GM21515 (cell line): ENCODE data around the gene SUFU.
A peak's percentile ranks its signal among the peaks of the same experiment; 100 is the strongest.
"Not testable (repeated sequence)": the region's sequence is repeated elsewhere in the genome, so short reads cannot be mapped to it uniquely, and the experiment has no call there.

Experiments
- ATAC-seq: cut with Tn5 transposase; IDR thresholded peaks from one replicate; pipeline ENCODE4 v1.9.1; 2021; ENCODE audit not compliant: unreplicated experiment

SUFU gene

DNA sequence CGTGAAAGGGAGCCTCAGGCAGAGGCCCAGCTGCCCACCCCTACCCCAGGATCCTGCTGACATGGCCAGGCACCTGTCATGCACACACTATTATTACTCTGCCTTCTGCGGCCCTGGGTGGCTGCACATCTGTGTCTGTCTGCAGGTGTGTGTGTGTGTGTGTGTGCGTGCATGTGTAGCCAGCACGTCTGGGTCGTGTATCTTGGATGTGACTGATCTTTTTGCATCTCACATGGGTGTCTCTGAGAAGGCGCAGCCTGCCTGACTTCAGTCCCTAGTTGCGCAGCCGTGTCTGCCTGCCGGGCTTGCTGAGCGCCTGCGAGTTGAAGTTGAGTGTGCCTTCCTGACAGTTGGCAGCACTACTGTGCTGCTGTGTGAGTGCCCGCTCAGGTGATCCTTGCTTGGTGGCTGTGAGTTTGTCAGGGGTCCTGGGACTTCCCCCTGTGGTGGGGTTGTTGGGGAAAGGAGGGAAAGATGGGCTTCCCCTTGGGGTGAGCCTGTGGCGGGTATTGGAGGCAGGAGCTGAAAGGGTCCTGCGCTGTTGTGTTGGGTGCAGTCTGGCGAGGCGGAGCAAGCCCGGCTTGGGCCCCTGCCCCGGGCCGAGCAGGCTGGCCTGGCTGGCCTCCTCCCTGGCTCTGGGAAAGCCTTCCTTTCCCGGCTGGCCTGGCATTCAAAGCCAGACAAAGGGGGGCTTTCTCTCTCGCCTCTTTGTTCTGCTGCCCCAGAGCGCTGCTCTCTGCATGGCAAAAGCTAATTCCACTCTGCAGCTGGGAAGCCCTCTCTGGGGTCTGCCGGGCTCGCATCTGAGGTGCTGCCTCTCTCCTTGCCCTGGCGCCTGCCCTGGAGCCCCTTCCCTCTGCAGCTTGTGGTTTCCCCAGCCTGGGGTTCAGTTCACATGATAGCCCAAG is 145.4 kb downstream of the SUFU start:
- no peak for ATAC-seq

DNA sequence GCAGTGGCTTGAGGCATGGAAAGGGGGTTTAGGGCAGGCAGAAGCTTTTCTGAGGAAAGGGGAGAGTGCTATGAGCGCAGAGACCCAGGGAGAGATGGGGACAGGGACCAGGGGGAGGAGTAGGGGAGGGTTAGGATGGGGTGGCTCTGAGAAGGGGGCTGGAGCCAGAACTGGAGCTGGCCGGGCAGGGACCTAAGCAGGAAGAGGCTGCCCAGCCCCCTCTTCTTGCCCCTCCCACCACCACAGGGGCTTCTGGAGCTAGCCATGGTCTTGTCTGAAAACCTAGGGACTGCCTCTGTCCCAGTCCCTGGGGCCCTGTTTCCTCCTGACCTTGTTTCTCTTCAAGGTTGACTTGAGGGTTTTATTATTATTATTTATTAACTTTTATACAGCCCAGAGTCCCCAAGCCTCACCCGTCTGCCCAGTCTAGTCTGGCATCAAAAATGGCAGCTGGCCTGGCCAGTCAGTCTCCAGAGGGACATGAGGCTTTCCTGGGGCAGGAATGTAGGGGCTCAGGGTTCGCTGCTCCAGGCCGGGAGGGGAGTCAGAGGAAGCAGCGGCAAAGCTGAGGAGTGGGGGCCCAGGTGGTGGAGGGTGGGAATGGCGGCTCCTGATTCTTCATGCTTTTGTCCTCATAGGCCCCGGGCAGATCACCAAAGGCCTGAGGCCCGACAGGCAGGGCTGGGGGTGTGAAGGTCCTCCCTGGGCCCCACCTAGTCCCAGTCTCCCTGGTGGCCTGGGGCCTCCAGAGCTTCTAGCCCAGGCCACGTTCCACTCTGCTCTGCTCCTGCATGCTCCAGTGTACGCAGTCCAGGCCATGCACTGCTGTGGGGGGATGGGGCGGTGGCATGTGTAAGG is 146.3 kb downstream of the SUFU start:
- no peak for ATAC-seq

DNA sequence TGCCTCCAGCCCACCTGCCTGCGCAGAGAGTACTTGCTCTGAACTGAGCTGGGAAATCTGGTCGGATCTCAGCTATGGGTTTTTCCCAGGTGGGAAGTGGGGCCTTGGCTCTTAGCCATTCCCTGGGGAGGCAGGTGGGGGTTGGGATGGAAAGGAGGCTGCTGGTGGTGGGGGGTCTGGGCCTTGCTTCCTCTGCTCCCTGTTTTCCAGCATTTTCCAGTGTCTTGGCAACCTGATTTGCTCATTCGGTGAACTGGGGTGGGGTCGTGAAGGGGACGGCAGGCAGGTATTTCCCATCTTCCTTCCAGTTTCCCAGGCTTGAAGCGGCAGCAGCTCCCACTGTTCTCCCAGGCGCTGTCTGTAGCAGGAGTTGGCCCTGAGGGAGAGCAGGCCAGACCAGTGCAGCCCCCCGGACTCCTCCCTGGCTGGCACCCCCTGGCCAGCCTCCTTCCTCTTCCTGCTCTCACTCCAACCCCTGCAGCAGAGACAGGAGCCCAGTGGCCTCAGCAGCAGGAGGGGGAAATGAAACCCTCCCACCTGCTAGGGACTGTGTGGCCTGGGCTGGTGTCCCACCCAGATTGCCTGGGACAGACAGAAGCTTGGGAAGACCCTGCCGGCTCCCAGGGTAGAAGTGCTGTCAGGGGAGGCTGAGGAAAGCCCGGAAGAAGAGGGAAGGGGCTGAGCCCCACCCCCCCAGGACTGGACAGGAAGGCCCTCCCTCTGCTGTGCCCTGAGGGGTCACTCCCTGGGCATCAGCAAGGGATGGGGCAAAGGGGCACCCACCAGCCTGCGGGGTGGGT is 147.1 kb downstream of the SUFU start:
- ATAC-seq: no peak

DNA sequence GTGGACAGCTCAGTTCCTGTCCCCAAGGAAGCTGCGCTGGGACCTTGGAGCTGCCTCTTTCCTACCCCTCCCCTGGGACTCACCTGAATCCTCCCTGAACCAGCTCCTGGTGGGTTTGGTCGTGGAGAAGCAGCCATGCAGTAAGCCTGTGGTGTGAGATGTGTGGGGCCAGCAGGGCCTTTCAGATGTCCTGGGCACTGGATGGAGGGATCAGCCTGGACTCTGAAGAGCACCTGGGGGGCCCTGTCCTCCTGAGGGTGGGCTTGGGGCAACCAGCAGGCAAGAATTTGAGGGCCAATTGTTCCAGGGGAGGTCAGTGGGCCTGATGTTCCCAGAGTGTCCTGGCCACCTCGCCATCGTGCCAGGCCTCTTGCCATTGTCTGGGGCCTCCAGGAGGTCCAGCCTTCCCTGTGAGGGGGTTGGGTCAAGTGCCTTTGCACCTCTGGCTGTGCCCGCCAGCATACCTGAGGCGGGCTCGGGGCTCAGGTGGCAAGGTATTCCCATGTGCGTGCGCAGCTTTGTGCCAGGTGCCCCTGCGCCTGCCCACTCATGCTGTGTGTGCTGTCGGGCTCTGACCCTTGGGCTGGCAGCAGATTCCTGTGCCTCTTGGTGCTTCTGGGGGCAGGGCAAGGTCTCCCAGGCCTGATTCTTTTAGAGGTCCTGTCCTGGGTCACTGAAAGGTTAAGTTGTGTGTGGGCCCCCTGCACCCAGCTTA is 147.8 kb downstream of the SUFU start:
- ATAC-seq: no peak

DNA sequence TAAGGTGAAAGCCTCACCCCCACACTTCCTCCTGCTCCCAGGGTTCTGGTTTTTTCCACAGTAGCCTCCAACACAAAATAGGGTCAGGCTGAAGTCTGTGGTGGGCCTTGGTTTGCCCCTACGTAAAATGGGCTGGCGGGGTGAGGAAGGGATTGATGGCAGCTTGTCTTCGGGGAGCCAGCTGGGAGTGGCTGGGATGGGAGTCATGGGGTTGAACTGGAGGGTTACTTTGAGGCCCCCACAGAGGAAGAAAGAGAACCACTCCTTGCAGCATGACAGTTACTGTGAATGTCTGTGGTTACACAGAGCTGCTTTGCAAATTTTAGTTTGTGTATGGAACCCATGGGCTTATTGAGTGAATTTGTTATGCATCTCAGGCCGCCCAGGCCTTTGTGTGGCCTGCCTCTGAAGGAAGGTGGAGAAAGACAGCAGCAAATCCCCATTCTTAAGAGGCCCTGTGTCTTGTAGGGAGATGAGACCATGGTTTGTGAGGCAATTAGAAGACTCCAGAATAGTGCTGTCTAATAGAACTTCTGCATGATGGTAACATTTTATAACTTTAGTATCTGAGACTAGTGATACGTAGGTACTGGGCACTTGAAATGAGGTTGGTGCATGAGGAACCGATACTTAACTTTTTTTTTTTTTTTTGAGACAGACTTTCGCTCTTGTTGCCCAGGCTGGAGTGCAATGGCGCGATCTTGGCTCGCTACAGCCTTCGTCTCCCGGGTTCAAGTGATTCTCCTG is 148.6 kb downstream of the SUFU start:
- peak; percentile 38 for ATAC-seq

DNA sequence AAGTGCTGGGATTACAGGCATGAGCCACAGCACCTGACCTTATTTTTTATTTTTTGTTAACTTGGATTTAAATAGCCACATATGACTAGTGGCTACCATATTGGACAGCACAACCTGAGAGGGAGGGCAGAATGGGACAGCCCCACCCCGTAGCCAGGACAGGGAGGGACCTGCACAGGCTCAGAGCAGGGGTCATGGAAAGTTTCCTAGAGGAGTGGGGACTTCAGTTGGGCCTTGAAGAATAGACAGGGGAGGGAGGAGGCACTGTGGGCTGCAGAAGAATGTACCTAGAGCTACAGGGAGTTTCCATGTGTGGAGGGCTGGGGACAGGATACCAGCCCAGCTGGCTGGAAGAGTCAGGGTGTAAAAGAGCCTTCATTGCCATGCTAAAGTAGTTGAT is 149.3 kb downstream of the SUFU start:
- no peak for ATAC-seq

DNA sequence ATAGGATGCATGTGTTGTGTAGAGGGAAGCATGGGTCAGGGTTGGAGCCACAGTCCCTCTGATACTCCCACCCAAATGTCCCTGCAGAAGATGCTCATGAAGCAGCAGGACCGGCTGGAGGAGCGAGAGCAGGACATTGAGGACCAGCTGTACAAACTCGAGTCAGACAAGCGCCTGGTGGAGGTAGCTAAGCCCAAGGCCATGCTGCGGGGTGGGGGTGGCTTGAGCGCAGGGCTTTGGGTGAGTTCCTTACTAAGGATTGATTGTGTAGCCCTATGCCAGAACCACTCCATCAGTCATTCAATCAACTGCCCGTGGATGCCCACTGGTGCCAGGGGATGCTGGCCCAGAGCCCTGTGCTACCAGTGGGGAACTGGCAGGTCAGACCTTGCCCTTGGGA is 150.8 kb downstream of the SUFU start:
- no peak for ATAC-seq

DNA sequence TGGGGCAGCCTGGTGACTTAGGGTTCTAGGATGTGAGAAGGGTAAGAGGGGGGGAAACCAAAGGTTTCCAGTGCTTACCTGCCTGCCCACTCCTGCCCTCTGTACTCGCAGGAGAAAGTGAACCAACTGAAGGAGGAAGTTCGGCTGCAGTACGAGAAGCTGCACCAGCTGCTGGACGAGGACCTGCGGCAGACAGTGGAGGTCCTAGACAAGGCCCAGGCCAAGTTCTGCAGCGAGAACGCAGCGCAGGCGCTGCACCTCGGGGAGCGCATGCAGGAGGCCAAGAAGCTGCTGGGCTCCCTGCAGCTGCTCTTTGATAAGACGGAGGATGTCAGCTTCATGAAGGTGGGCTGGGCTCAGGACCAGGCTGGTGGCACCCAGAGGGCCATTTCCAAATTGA is 151.2 kb downstream of the SUFU start:
- no peak for ATAC-seq

DNA sequence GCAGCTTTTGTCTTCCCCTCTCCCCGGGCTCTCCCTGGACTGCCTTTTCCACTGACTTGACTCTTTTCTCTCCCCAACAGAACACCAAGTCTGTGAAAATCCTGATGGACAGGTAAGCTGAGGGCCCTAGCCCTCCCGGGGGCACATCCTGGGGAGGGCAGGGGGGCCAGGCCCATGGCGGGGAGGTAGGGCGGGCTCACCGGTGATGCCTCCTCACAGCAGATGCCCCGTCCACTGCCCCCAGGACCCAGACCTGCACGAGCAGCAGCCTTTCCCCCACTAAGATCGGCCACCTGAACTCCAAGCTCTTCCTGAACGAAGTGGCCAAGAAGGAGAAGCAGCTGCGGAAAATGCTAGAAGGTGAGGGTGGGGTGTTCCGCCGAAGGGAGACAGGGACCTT is 152.3 kb downstream of the SUFU start:
- no peak for ATAC-seq

DNA sequence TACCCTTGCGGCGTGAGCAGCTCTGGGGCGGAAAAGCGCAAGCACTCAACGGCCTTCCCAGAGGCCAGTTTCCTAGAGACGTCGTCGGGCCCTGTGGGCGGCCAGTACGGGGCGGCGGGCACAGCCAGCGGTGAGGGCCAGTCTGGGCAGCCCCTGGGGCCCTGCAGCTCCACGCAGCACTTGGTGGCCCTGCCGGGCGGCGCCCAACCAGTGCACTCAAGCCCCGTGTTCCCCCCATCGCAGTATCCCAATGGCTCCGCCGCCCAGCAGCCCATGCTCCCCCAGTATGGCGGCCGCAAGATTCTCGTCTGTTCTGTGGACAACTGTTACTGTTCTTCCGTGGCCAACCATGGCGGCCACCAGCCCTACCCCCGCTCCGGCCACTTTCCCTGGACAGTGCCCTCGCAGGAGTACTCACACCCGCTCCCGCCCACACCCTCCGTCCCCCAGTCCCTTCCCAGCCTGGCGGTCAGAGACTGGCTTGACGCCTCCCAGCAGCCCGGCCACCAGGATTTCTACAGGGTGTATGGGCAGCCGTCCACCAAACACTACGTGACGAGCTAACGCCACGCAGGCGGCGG is 153.1 kb downstream of the SUFU start:
- ATAC-seq: no peak

DNA sequence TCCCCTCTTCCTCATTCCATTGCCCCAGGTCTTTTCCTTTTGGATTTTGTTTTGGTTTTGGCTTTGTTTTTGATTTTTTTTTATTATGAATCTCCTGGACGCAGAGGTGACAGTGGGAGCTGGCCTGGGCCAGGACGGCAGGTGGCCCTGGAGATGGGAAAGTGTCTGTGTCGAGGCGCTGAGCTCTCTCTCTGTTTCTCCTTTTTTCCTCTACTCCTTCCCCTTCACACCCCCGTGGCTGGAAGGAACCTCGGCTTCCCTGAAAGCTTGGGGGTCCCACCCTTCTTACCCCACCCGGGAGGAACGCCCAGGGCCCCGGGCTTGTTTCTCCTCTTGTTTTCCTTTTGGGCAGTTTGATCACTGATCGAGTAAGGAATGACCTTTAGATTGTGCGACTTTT is 153.7 kb downstream of the SUFU start:
- ATAC-seq: no peak

DNA sequence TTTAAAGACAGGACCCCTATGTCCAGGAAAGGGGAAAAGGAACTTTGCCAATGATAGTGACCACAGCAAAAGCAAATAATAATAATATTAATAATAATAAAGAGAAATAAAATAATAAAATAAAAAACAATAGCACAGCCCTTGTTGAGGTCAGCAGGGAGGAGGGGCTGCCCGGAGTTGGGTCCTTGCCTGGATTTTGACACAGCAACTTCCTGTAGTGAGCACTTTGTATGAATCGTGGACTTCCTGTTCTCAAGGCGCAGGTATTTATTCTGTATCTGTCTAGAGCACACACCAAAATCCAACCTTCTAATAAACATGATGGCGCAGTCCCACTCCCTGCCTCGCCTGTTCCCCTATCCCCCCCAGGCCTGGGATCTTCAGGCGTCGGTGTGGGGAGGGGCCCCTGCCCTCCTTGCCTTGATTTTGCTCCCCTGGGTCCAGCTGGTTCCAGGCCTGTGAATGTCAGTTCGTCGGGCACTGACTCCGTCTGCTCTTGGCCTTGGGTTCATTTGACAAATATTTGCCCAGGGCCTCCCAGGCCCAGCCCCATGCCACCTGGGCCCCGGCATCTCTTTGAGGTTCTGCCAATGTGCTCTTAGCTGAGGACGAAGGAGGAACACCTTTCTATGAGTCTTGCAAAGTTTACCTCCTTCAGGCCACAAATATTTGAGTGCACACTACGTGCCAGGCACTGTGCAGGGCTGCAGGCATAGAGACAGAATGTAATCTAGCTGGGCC is 154.4 kb downstream of the SUFU start:
- ATAC-seq: no peak

DNA sequence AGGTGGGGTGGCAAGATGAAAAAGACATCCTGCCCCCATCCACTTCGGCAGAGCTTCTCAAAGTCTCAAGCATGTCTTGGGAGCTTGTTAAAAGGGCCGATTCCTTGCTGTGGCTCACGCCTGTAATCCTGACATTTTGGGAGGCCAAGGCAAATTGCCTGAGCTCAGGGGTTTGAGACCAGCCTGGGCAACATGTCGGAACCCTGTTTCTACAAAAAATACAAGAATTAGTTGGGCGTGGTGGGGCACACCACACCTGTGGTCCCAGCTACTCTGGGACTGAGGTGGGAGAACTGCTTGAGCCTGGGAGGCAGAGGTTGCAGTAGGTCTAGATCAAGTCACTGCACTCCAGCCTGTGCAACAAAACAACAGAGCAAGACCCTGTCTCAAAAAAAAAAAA is 155.0 kb downstream of the SUFU start:
- ATAC-seq: no peak

DNA sequence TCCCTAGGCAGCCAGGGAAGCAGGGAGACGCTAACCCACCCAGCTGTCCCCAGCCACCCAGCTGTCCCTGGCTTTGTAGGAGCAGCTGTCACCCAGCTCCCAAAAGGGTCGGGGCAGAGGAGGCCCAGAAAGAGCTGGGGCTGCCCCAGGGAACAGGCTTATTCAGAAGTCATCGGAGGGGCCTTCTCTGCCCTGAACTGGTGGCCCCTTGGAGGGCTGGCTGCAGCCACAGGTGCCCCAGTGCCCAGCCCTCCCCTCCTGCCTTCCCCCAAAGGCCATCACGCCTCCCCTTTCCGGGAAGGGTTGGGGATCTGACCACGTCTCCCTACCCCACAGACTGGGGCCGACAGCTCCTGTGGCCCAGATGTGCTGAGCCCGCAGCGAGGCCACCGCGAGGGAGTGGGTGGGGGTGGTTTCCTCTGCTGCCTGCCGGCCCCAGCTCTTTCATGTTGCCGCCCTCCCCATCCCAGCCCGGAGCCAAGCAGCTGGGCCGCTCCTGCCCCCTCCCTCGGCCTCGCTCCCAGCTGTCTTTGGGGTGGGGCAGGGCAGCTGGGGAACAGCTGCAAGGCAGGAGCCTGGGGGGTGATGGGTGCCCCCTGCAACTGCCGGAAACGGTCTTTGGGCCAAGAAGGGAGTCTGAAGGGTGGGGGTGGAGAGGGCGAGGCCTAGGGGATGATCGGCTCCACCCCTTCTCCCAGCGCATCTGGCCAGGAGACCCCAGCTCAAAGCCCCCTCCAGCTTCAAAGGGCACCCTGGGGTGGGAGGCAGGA is 157.3 kb downstream of the SUFU start:
- peak; percentile 82 for ATAC-seq

DNA sequence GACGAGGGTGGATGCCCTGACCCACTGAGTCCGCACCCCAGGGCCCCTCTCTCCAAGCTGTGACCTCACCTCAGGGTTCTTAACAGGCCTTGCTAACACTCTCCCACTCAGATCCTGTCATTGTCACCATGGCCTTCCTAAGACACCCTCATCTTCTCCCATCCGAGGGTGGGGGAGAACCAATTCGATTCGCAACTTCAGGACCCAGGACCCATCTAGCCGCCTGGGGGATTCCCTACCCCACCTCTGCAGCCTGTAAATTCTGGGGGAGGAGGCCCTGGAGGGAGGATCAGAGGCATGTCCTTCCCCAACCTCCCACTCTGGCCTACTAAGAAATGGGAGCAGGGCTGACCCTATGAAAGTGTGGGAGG is 157.9 kb downstream of the SUFU start:
- ATAC-seq: no peak

DNA sequence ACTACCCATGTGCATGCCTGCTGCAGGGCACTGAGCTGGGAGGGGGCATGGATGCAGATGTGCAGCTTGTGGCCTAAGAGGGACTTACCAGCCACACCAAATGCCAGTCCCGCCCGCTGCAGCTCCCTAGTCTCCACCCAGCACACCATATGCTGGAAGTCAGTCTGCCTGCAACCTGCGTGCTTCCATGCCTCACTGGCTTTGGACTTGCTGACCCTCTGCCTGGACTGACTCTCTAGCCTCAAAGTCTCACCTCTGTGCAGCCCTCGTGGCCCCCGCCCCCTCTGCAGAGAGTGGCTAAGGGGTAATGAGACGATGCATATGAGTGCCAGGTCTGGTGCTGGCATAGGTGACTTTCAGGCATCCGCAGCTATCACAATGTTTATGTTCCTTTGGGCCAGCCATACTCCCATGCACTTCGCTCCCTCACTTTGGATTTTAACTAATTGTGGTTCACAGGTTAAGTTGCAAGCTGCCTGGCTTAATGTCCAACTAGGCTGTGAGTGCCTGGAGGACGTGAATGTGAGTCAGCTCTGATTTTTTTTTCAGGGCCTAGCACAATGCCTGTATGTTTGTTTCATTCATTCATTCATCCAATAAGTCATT is 162.2 kb downstream of the SUFU start:
- no peak for ATAC-seq

DNA sequence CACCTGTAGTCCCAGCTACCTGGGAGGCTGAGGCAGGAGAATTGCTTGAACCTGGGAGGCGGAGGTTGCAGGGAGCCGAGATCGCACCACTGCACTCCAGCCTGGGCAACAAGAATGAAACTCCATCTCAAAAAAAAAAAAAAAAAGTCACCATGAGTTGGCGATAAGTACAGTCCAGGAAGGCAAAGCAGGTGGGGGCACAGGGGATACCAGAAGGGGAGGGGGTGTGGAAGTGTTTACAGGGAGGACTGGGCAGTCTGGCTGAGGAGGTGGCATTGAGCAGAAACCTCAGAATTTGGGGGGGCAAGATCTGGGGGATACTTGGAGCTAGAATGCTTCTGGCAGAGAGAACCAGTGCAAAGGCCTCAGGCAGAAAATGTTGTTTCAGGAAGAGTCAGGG is 163.6 kb downstream of the SUFU start:
- not testable (repeated sequence) for ATAC-seq
